ENCODE data around the gene BMP8A.

Gene BMP8A

GRCh38 chr1:39573736-39574624 is 82.5 kb downstream of the BMP8A start:
- peak; percentile 39 for DNase-seq

DNA sequence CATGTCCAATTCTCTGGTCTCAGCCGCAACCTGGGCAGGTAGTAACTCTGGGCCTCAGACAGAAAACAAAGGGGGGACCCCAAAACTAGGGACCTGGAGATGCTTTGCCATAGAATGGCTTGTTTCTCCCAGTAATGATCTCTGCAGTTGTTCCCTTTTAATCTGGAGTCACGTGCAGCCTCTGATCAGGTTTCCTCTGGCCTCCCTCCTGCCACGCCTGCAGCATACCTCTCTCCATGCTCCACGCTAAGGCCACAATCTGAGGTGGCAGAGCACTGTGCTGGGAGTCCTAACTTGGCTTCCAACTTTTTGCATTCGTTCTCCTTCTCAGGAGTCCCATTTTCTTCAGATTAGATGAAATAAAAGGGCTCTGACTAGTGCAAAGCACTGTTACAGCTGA is 83.2 kb downstream of the BMP8A start:
- peak; percentile 34 for DNase-seq

Measured in hematopoietic multipotent progenitor cell treated with erythropoietin and hydrocortisone succinate and interleukin-3 and kit ligand, for 4 days (in vitro differentiated cells).